Measurements from ENCODE around the gene DTX3.

- TF ChIP-seq POLR2A (IDR thresholded peaks at IDR 0.05; ENCODE audit: borderline replicate concordance, extremely low read depth, insufficient read depth, insufficient read length) (no peak), EZH2 (IDR thresholded peaks at IDR 0.05) (no peak), POLR2AphosphoS5 (IDR thresholded peaks at IDR 0.05; ENCODE audit: low read depth, low read length) (no peak), CEBPB (IDR thresholded peaks at IDR 0.05; ENCODE audit: low read depth) (no peak), CTCF (IDR thresholded peaks at IDR 0.05 in 2 of 3, conservative IDR thresholded peaks at IDR 0.05 in 1 of 3; ENCODE audit: borderline replicate concordance in 1 of 3, insufficient read depth in 1 of 3, low read depth in 2 of 3, low read length in 2 of 3) (no peak), ATF3 (IDR thresholded peaks at IDR 0.05) (no peak), MAX (IDR thresholded peaks at IDR 0.05) (no peak), REST (IDR thresholded peaks at IDR 0.05; ENCODE audit: low read depth) (no peak), RAD21 (IDR thresholded peaks at IDR 0.05; ENCODE audit: low read depth) (no peak)
Measured at GRCh38 chr12:57584050-57584449, 20.6 kb upstream of the DTX3 start.

Measured in HCT116 (cell line).